ENCODE data around the gene TENM4. TPM values are rescaled to one million over a fixed set of nuclear protein-coding genes. Genes with fewer than 3 reads are reported as not detected.

The TENM4 gene
- total and polyA plus RNA-seq, 10 of the 15 experiments (the other 5 are each of a cell fraction or from before 2014, with no cell fraction given), result 0.03 to 0.12 (median 0.06) TPM; not detected in 7

DNA sequence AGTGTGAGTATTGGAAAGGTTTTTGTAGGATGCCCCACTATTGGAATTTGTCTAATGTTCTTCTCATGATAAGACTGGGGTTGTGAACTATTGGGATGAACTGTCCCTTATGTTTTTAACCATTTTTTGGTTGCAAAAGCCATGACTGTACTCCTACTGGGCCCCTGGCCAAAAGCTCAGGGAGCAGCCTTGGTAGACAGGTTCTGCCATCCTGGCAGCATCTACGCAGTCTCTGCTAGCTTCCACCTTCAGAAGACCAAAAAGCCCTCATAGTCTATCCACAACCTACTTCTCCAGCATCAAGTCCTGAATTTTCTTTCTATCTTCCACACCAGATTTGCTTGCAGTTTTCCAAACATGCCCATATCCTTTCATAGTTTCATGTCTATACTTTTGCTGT, 211.8 kb downstream of the TENM4 start:
- DNase-seq (ENCODE audit: low read depth, low spot score), result no peak
- Histone ChIP-seq H3K27me3 (replicated peaks in 1 of 2; ENCODE audit: control insufficient read depth in 2 of 2, insufficient read depth in 2 of 2, low read length in 1 of 2) (no peaks in the 10 kb centered on the region; a peak in 1 of 4 replicates), H4K20me1 (ENCODE audit: control insufficient read depth, insufficient read depth) (no peaks in the 10 kb centered on the region), H3K27ac (ENCODE audit: control insufficient read depth, insufficient read depth) (no peak overlapping the region), H3K9ac (ENCODE audit: control insufficient read depth, insufficient read depth, low read length) (no peak overlapping the region), H3K9me3 (replicated peaks; ENCODE audit: control insufficient read depth, insufficient read depth, low read length) (no peaks in the 10 kb centered on the region), H3K4me3 (no peak overlapping the region), H2AFZ (ENCODE audit: control insufficient read depth, low read depth, low read length) (no peak overlapping the region), H3K36me3 (ENCODE audit: control insufficient read depth in 2 of 2, insufficient read depth in 2 of 2, low read length in 1 of 2) (no peaks in the 10 kb centered on the region), H3K4me2 (ENCODE audit: control insufficient read depth, insufficient read depth) (no peak overlapping the region), H3K79me2 (ENCODE audit: control insufficient read depth, insufficient read depth, low read length) (no peaks in the 10 kb centered on the region), H3K4me1 (ENCODE audit: control insufficient read depth, insufficient read depth, low read length) (no peaks in the 10 kb centered on the region)
- intact Hi-C loops (cut with micrococcal nuclease; ENCODE audit: unreplicated experiment), result no loop called here
- in situ Hi-C loops (cut with MboI), result no loop called here
- ChIA-PET RAD21 (ENCODE audit: unreplicated experiment) (no interaction called here), POLR2A (no interaction called here), CTCF (no interaction called here), SMC1A (ENCODE audit: uncharacterized antibody, unreplicated experiment) (interaction anchor here (0.6 kb wide), 1 partner anchor 17 kb away, joined by 4 read pairs; no protein-coding TSS in a partner anchor)
- TF ChIP-seq GATAD2B (conservative IDR thresholded peaks at IDR 0.05; ENCODE audit: low read depth), result no peak
- 38% methylated on average over 1 of the region's 1 CpG for WGBS (ENCODE audit: insufficient coverage, insufficient replicate concordance, low lambda C conversion rate, missing lambda C conversion rate)
- no TSS peak for BruUV-seq (replicated peaks)
- ATAC-seq, result no peak
- FAIRE-seq, result no peak

- no peak overlapping the region for H2AFZ ChIP-seq (ENCODE audit: control insufficient read depth, low read depth, low read length)
- intact Hi-C loops (cut with micrococcal nuclease; ENCODE audit: unreplicated experiment), result no loop called here
- CTCF ChIA-PET, result interaction anchor here (0.7 kb wide), 1 partner anchor 202 kb away, joined by 4 read pairs; no protein-coding TSS in a partner anchor
- no peaks in the 10 kb centered on the region for H4K20me1 ChIP-seq (ENCODE audit: control insufficient read depth, insufficient read depth)
- POLR2A ChIA-PET, result no interaction called here
- no peak for ATAC-seq
- no peak overlapping the region for H3K4me3 ChIP-seq
- no peaks in the 10 kb centered on the region for H3K36me3 ChIP-seq (ENCODE audit: control insufficient read depth in 2 of 2, insufficient read depth in 2 of 2, low read length in 1 of 2)
- no peaks in the 10 kb centered on the region for H3K4me1 ChIP-seq (ENCODE audit: control insufficient read depth, insufficient read depth, low read length)
- SMC1A ChIA-PET (ENCODE audit: uncharacterized antibody, unreplicated experiment), result no interaction called here
- no peak overlapping the region for H3K27ac ChIP-seq (ENCODE audit: control insufficient read depth, insufficient read depth)
- RAD21 ChIA-PET (ENCODE audit: unreplicated experiment), result no interaction called here
- TF ChIP-seq NR2C2 (IDR thresholded peaks at IDR 0.05; ENCODE audit: borderline replicate concordance, control insufficient read depth, insufficient read length, low read depth) (no peak), FOXK2 (IDR thresholded peaks at IDR 0.05) (no peak), ELK1 (IDR thresholded peaks at IDR 0.05; ENCODE audit: low read depth, low read length) (no peak), BHLHE40 (IDR thresholded peaks at IDR 0.05; ENCODE audit: borderline replicate concordance in 1 of 2, low read depth in 2 of 2, low read length in 1 of 2) (peak in 1 of 2 experiments; percentile 34; a peak in 1 of 4 replicates), CBFB (IDR thresholded peaks at IDR 0.05; ENCODE audit: low read depth) (no peak)
- TF ChIP-seq, protein P1, sequence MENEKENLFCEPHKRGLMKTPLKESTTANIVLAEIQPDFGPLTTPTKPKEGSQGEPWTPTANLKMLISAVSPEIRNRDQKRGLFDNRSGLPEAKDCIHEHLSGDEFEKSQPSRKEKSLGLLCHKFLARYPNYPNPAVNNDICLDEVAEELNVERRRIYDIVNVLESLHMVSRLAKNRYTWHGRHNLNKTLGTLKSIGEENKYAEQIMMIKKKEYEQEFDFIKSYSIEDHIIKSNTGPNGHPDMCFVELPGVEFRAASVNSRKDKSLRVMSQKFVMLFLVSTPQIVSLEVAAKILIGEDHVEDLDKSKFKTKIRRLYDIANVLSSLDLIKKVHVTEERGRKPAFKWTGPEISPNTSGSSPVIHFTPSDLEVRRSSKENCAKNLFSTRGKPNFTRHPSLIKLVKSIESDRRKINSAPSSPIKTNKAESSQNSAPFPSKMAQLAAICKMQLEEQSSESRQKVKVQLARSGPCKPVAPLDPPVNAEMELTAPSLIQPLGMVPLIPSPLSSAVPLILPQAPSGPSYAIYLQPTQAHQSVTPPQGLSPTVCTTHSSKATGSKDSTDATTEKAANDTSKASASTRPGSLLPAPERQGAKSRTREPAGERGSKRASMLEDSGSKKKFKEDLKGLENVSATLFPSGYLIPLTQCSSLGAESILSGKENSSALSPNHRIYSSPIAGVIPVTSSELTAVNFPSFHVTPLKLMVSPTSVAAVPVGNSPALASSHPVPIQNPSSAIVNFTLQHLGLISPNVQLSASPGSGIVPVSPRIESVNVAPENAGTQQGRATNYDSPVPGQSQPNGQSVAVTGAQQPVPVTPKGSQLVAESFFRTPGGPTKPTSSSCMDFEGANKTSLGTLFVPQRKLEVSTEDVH (IDR thresholded peaks at IDR 0.05; ENCODE audit: low read depth, partially characterized antibody), result no peak
- TF ChIP-seq, protein P2, sequence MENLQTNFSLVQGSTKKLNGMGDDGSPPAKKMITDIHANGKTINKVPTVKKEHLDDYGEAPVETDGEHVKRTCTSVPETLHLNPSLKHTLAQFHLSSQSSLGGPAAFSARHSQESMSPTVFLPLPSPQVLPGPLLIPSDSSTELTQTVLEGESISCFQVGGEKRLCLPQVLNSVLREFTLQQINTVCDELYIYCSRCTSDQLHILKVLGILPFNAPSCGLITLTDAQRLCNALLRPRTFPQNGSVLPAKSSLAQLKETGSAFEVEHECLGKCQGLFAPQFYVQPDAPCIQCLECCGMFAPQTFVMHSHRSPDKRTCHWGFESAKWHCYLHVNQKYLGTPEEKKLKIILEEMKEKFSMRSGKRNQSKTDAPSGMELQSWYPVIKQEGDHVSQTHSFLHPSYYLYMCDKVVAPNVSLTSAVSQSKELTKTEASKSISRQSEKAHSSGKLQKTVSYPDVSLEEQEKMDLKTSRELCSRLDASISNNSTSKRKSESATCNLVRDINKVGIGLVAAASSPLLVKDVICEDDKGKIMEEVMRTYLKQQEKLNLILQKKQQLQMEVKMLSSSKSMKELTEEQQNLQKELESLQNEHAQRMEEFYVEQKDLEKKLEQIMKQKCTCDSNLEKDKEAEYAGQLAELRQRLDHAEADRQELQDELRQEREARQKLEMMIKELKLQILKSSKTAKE (IDR thresholded peaks at IDR 0.05; ENCODE audit: low read depth, poor library complexity, severe bottlenecking), result no peak
- H3K9me3 ChIP-seq (replicated peaks; ENCODE audit: control insufficient read depth, insufficient read depth, low read length), result no peaks in the 10 kb centered on the region
- no peak for FAIRE-seq
- in situ Hi-C loops (cut with MboI), result no loop called here
- H3K79me2 ChIP-seq (ENCODE audit: control insufficient read depth, insufficient read depth, low read length), result no peaks in the 10 kb centered on the region
- no peaks in the 10 kb centered on the region; a peak in 1 of 4 replicates for H3K27me3 ChIP-seq (replicated peaks in 1 of 2; ENCODE audit: control insufficient read depth in 2 of 2, insufficient read depth in 2 of 2, low read length in 1 of 2)
- H3K4me2 ChIP-seq (ENCODE audit: control insufficient read depth, insufficient read depth), result no peak overlapping the region
- BruUV-seq (replicated peaks), result no TSS peak
- no peak for DNase-seq (ENCODE audit: low read depth, low spot score)
- no peak overlapping the region for H3K9ac ChIP-seq (ENCODE audit: control insufficient read depth, insufficient read depth, low read length)
- 17% methylated on average over 13 of the region's 13 CpGs for WGBS (ENCODE audit: insufficient coverage, insufficient replicate concordance, low lambda C conversion rate, missing lambda C conversion rate)
Observed at GRCh38 chr11:79227767-79228755, 212.8 kb downstream of the TENM4 start.
